T-helper 9 cell (primary cell): ENCODE measurements around the gene CNNM1.
A peak's percentile ranks its signal among the peaks of the same experiment; 100 is the strongest.

Experiments
- DNase-seq: peaks from one replicate; pipeline ENCODE4 v3.0.0-alpha.2; 2020

CNNM1 gene

DNA sequence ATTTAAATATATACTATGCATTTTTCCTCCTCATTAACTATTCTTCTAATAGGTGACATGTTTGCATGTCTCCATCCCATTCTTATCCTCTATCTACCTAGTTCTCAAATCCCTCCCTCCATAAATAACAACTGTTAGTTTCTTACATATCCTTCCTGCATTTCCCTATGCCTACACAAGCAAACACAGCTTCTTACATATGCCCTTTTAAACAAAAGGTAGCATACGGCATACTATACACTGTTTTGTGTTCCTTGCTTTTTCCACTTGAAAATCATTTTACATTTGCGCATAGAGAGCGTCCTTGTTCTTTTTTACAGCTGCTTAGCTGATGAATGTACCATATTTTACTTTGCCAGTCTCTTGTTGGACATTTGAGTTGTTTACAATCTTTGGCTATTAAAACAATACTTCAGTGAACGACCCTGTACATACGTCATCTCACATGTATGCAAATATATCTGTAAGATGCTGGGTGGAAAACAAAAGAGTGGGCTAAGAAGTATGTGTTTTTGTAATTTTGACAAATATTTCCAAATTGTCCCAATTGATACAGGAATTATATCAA, 93.5 kb downstream of the CNNM1 start:
- no peak for DNase-seq

- no peak for DNase-seq
Measured at GRCh38 chr10:99424656-99425055, 95.5 kb downstream of the CNNM1 start.

GRCh38 chr10:99425204-99425603, 96.0 kb downstream of the CNNM1 start:
- no peak for DNase-seq

DNA sequence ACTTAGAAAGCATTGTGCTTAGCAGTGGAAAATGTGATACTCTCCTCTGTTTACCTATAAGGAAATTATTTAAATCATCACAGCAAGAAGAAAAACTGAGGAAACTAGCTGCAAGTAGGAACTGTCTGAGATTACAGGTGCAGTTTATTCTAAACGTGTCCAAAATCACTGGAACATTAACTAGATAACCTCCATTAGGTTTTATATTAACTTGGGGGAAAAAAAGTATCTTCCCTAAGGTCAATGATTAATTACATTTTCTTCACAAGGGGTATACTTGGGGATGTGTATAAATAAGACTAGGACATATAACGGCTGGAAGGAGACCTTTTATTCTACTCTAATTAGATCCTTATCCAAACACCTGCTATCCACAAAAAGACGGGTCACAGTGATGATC, 97.5 kb downstream of the CNNM1 start:
- no peak for DNase-seq

GRCh38 chr10:99427566-99428190, 98.5 kb downstream of the CNNM1 start:
- DNase-seq = no peak

GRCh38 chr10:99429517-99430095, 100.5 kb downstream of the CNNM1 start:
- DNase-seq = no peak

GRCh38 chr10:99430116-99430450, 100.9 kb downstream of the CNNM1 start:
- DNase-seq = no peak

DNA sequence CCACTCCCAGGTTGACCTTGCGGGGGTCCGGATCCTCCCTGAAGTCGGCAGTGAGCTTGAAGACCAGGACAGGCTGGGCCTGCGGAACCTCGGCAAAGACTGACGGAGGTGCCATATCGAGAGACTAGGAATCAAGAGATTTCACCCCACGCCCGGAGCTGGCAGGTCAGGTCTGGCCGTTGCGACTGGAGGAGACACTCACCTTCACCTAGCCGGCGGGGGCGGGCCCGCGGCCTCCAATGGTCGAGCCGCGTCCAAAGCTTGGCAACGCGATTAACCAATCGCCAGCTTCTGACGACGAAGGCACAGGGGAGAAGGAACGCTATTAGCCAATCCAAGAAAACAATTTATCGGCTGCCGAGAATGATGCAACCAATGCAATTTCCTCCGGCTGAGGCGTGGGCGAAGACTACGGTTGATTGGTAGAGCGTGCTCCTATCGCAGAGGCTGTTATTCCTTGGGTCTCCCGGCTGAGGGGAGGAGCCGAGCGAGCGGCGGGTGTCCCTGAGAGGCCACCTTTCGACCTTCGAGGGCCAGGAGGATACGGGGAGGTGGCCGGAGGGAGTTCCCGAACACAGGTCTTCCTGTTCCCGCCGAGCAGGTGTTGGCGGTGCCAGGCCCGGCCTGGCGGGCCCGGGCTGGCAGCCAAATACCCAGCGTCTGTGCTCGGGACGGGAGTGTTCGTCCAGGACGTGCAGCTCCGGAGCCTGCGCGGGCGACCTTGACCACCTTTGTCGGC, 101.5 kb downstream of the CNNM1 start, which contains the start of gene GOT1:
TSS of gene GOT1 (minus strand) at position 174 of the 739 bp plus-strand sequence. CDS start at position 115, 59 bp downstream.
- peak; percentile 83 for DNase-seq

- no peak for DNase-seq
Measured at GRCh38 chr10:99431190-99431760, 102.1 kb downstream of the CNNM1 start.

GRCh38 chr10:99432047-99432446, 102.9 kb downstream of the CNNM1 start:
- no peak for DNase-seq

DNA sequence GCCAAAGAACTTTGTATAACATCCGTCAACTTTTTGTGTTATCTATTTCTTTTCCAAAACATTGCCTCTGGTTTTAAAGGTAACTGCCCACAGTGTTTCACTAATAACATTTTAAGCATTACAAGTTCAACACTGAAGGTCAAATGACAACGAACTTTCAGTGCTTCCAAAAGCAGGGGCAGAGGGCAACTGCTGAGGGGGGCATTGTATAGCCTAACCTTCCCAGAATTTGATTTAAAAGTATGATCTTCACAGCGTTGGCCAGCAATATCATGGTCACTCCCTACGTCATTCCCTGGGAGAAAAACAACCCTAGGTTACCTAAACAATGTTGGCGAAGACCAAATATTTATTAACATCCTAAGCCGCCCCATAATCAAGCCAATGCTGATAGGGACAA, 103.7 kb downstream of the CNNM1 start:
- no peak for DNase-seq

DNA sequence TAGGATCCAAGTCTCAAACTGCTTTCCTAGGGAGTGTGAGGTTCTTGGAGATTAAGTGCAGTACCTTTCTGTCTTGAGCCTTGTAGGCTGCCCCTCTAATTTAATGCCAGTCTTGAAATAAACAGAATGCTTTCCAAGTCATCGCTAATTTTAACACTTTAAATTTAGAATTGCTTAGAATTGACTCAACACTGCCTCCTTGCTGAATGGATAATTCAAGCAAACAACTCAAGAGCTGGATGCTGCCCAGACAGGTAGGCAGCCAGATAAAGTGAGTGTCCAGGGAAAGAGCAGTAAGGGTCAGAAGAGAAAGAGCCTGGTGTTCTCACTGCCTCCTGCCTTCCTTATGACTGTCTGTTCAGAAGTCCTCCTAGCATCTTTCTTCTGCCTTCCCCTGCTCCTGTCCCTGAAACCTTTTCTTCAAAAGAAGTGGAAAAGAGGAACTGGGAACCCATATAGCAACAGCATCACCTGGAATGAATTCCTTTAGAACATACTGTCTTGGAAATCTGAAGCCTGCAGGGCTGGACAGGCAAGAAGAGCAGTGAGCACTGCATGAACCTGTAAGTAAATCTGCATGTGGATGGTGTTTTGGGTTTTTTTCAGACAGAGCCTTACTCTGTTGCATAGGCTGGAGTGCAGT, 104.3 kb downstream of the CNNM1 start:
- no peak for DNase-seq

DNA sequence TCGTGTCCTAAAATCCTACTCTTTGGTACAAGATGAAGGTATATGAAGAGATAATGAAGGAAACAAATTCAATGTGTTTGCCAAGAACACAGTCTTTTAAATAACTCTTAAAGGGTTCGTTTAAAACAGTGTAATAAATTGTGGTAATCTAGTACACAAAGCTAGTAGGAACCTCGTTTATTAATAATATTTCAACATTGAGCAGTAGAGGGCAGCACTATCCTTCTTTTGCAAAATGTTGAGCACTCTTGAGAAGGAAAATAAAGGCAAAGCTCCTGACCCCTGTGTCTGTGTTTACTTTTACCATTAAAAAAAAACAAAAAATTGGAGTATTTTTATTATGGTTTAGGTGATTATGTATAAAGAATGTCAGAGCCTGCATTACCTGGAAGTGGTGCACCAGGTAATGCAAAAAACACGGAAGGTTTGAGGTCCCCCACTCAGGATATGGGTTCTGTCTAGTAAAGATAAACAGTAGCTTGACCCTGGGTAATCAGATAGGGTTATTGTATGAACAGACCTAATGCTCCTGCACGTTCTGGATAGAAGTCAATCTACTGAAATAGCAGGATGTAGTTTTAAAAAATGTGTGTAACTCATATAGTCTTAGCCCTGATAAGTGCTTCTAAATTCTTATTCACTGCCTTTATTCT, 107.0 kb downstream of the CNNM1 start:
- DNase-seq = no peak

DNA sequence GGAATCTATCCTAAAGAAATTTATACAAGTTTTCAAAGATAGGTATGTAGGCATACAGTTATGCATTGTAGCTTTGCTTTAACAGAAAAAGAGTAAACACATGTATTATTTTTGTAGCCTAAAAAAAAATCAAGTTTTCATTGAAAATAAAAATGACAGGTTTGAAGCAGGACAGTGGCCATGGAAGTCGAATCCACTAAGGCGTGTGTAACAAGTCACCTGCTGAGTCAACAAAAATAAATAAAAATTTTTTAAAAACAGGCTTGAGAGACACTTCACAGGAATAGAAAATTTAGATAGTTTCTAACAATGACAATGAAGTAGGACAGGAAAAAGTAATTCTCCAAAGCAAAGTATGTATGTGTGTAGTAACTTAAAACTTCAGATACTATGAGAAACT, 109.7 kb downstream of the CNNM1 start:
- DNase-seq = no peak

DNA sequence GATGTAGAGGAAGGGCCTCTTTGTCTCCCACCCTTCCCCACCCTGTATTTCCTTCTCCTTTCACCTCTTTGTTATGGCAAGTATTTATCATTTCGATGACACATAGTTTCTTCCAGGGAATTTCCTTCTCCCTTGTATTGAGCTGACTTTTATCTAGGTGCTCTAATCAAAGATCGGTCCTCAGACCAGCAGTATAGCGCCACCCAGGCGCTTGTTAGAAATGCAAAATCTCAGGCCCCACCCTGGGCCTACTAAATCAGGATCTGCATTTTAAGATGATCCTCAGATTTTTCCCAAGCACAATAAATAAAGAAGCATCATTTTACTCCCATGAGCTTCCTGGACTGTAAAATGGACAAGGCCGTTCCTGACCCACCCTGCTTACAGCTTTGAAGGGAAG, 113.2 kb downstream of the CNNM1 start:
- no peak for DNase-seq

DNA sequence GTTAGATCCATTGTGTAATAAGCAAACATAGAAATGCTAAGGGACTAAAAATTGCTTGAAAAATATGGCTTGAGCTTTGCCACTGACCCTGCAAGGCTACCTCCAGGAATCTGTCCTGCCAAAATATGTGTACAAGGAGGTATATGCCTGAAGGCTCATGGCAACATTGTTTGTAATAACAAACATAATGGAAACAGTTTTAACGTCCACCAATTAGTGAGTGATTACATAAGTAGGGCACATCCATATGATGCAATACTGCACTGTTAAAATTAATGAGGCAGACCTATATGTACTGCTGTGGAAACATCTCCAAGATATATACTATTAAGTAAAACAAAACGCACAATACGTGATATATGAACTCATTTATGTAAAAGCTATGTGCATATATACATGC, 114.3 kb downstream of the CNNM1 start:
- no peak for DNase-seq
